Gastrocnemius medialis (tissue), 4 donors: ENCODE measurements around the gene RALY. TPM values are rescaled to one million over a fixed set of nuclear protein-coding genes. Genes with fewer than 3 reads are reported as not detected.

Source experiments
- ATAC-seq, 2 donors: fragments of 150-250 bp; one replicate each; pipeline ENCODE4 v1.9.1; 2016
- DNase-seq, 2 donors: peaks; one replicate each; pipeline ENCODE4 v3.0.0-alpha.2; 2019
- H3K27ac ChIP-seq, 4 donors: fragments of 200-600 bp; sonication (generic); 1 replicate in 1 of 4; 2 replicates in 3 of 4; pipeline ENCODE4 v1.5.1; 2016 to 2018; ENCODE audit warnings: mild to moderate bottlenecking in 2 of 4, moderate library complexity in 1 of 4
- H3K27me3 ChIP-seq, 3 donors: fragments of 200-600 bp; sonication (generic) in 2 of 3; 1 replicate in 1 of 3; 2 replicates in 2 of 3; pipeline versions ENCODE4 v1.5.1 to v1.6.0; 2016 to 2019; ENCODE audit warnings: mild to moderate bottlenecking in 1 of 3, moderate library complexity in 1 of 3
- H3K36me3 ChIP-seq, 2 donors: fragments of 200-600 bp; sonication (generic) in 1 of 2; one replicate each; pipeline ENCODE4 v1.5.1; 2017 to 2018
- H3K4me1 ChIP-seq, 2 donors: fragments of 200-600 bp; sonication (generic) in 1 of 2; one replicate each; pipeline ENCODE4 v1.5.1; 2016 to 2017; ENCODE audit warnings: mild to moderate bottlenecking in 2 of 2
- H3K4me3 ChIP-seq, 4 donors: fragments of 200-600 bp; sonication (generic) in 3 of 4; 1 replicate in 1 of 4; 2 replicates in 3 of 4; pipeline ENCODE4 v1.5.1; 2016 to 2019; ENCODE audit warnings: mild to moderate bottlenecking in 2 of 4
- H3K9me3 ChIP-seq, 3 donors: fragments of 200-600 bp; sonication (generic) in 2 of 3; 1 replicate in 1 of 3; 2 replicates in 2 of 3; pipeline ENCODE4 v1.5.1; 2016 to 2019
- CTCF ChIP-seq, 5 experiments: fragments of 450-650 bp in 3 of 5; fragments of 200-600 bp in 2 of 5; sonication (generic) in 2 of 5; IDR thresholded peaks in 4 of 5; conservative IDR thresholded peaks in 1 of 5; 1 replicate in 4 of 5; 2 replicates in 1 of 5; pipeline ENCODE4 v1.5.1; 2016 to 2019; ENCODE audit warnings: antibody characterized with exemption in 5 of 5, mild to moderate bottlenecking in 3 of 5, moderate library complexity in 3 of 5
- POLR2A ChIP-seq, 2 donors: fragments of 450-650 bp; IDR thresholded peaks; one replicate each; pipeline ENCODE4 v1.6.1; 2017; ENCODE audit warnings: antibody characterized with exemption in 2 of 2, mild to moderate bottlenecking in 2 of 2, moderate library complexity in 2 of 2
- in situ Hi-C, 4 donors: fragments of 200-750 bp; cut with MboI; loops; one replicate each; pipeline versions ENCODE4 v1.15.0 to v1.8.0; 2017; ENCODE audit warnings: low sequenced_read_pairs in 4 of 4
- intact Hi-C: fragments of 100-400 bp; cut with DNase I; formaldehyde crosslinking; loops from one replicate; pipeline ENCODE4 v1.15.1; 2023; ENCODE audit warnings: low total_unique reads
- total RNA-seq, 4 donors: library from RNA; depleted of rRNA; stranded (reverse); fragments of >200 nt; gene quantifications; one replicate each; pipeline versions ENCODE4 v1.1.0 to v1.2.3, GENCODE V29; 2016

RALY gene
- total RNA-seq, 4 donors from 2014 or later = 69.0 to 119 (median 93.1) TPM

- Histone ChIP-seq H3K9me3 (no peaks in the 10 kb centered on the region), H3K36me3 (no peaks in the 10 kb centered on the region), H3K4me3 (no peak overlapping the region), H3K27me3 (no peaks in the 10 kb centered on the region), H3K27ac (no peak overlapping the region), H3K4me1 (no peaks in the 10 kb centered on the region)
- in situ Hi-C loops (loop anchor here in 2 of 4 donors (10.0 to 25.0 kb wide), 2 partner anchors 114 to 116 kb away; no protein-coding TSS in a partner anchor), intact Hi-C loops (no loop called here)
- ATAC-seq (no peak), DNase-seq (no peak)
- TF ChIP-seq POLR2A (IDR thresholded peaks at IDR 0.05) (no peak), CTCF (IDR thresholded peaks at IDR 0.05 in 4 of 5, conservative IDR thresholded peaks at IDR 0.05 in 1 of 5) (no peak)
Measured at GRCh38 chr20:33948480-33948879, 45.2 kb upstream of the RALY start.

GRCh38 chr20:33951171-33951570 is 42.5 kb upstream of the RALY start:
- ATAC-seq (no peak), DNase-seq (no peak)
- Histone ChIP-seq H3K4me3 (no peak overlapping the region), H3K27me3 (no peaks in the 10 kb centered on the region), H3K36me3 (no peaks in the 10 kb centered on the region), H3K4me1 (no peaks in the 10 kb centered on the region), H3K27ac (no peak overlapping the region), H3K9me3 (no peaks in the 10 kb centered on the region)
- intact Hi-C loops = no loop called here
- TF ChIP-seq CTCF (IDR thresholded peaks at IDR 0.05 in 4 of 5, conservative IDR thresholded peaks at IDR 0.05 in 1 of 5) = no peak
- TF ChIP-seq POLR2A (IDR thresholded peaks at IDR 0.05) = no peak
- in situ Hi-C loops = no loop called here

GRCh38 chr20:33954504-33954903 is 39.2 kb upstream of the RALY start:
- ATAC-seq = no peak

GRCh38 chr20:33963751-33964150 is 30.0 kb upstream of the RALY start:
- intact Hi-C loops = no loop called here
- no peak for TF ChIP-seq POLR2A (IDR thresholded peaks at IDR 0.05)
- no peak for TF ChIP-seq CTCF (IDR thresholded peaks at IDR 0.05 in 4 of 5, conservative IDR thresholded peaks at IDR 0.05 in 1 of 5)
- Histone ChIP-seq H3K27ac (peak overlapping the region in 1 of 4 donors; percentile 23), H3K9me3 (no peaks in the 10 kb centered on the region), H3K36me3 (no peaks in the 10 kb centered on the region), H3K27me3 (no peaks in the 10 kb centered on the region), H3K4me1 (peaks cover 6 to 16% of the 10 kb centered on the region in 2 donors), H3K4me3 (no peak overlapping the region)
- peak in 1 of 2 donors; percentile 32 for DNase-seq
- ATAC-seq = peak in 1 of 2 donors; percentile 79
- in situ Hi-C loops = no loop called here

More at GRCh38 chr20:33954504-33954903, 39.2 kb upstream of the RALY start:
- in situ Hi-C loops (no loop called here), intact Hi-C loops (no loop called here)
- Histone ChIP-seq H3K27ac (no peak overlapping the region), H3K36me3 (no peaks in the 10 kb centered on the region), H3K4me1 (no peaks in the 10 kb centered on the region), H3K4me3 (no peak overlapping the region), H3K27me3 (no peaks in the 10 kb centered on the region), H3K9me3 (no peaks in the 10 kb centered on the region)
- TF ChIP-seq CTCF (IDR thresholded peaks at IDR 0.05 in 4 of 5, conservative IDR thresholded peaks at IDR 0.05 in 1 of 5) (no peak), POLR2A (IDR thresholded peaks at IDR 0.05) (no peak)
- no peak for DNase-seq

- Histone ChIP-seq H3K4me1 (peaks cover 6 to 16% of the 10 kb centered on the region in 2 donors), H3K4me3 (no peak overlapping the region), H3K27me3 (no peaks in the 10 kb centered on the region), H3K27ac (no peak overlapping the region), H3K9me3 (no peaks in the 10 kb centered on the region), H3K36me3 (no peaks in the 10 kb centered on the region)
- TF ChIP-seq CTCF (IDR thresholded peaks at IDR 0.05 in 4 of 5, conservative IDR thresholded peaks at IDR 0.05 in 1 of 5) = no peak
- intact Hi-C loops (no loop called here), in situ Hi-C loops (no loop called here)
- no peak for DNase-seq
- no peak for ATAC-seq
Measured at GRCh38 chr20:33964441-33964840, 29.3 kb upstream of the RALY start.
